ENCODE measurements around the gene RFX8. TPM values are rescaled to one million over a fixed set of nuclear protein-coding genes. Genes with fewer than 3 reads are reported as not detected.

Gene RFX8
- total and polyA plus RNA-seq, 2 of the 8 experiments (the other 6 are each of a cell fraction or from before 2014, with no cell fraction given): 0.60 to 0.97 TPM

- no peak for TF ChIP-seq EGR1 (IDR thresholded peaks at IDR 0.05; ENCODE audit: borderline replicate concordance, low read depth, low read length)
- no peak for TF ChIP-seq YY1 (IDR thresholded peaks at IDR 0.05; ENCODE audit: low read depth, low read length)
- no peak for TF ChIP-seq CBX8 (IDR thresholded peaks at IDR 0.05; ENCODE audit: borderline replicate concordance, low read depth, low read length)
- TF ChIP-seq GTF2F1 (IDR thresholded peaks at IDR 0.05; ENCODE audit: borderline replicate concordance, low read depth, low read length): no peak
- TF ChIP-seq CEBPB (IDR thresholded peaks at IDR 0.05; ENCODE audit: low read depth, low read length): no peak
- TF ChIP-seq NANOG (IDR thresholded peaks at IDR 0.05; ENCODE audit: insufficient read depth, low read depth, low read length, poor library complexity, severe bottlenecking): no peak
Observed at GRCh38 chr2:101380376-101380775, 94.5 kb downstream of the RFX8 start (continued).

All from H1 (cell line).